Urinary bladder (tissue), 4 donors: ENCODE data around the gene EOLA2. TPM values are rescaled to one million over a fixed set of nuclear protein-coding genes. Genes with fewer than 3 reads are reported as not detected.
"Not testable (repeated sequence)": the region's sequence is repeated elsewhere in the genome, so short reads cannot be mapped to it uniquely, and the experiment has no call there.

Source experiments
- DNase-seq: peaks from one replicate; pipeline ENCODE4 v3.0.0-alpha.2; 2015; ENCODE audit errors: extremely low spot score
- H3K27ac ChIP-seq: one replicate; pipeline ENCODE4 v1.5.1; 2013; ENCODE audit warnings: low read depth, mild to moderate bottlenecking, moderate library complexity
- H3K36me3 ChIP-seq: one replicate; pipeline ENCODE4 v1.6.1; 2013; ENCODE audit warnings: mild to moderate bottlenecking, moderate library complexity; ENCODE audit not compliant: insufficient read depth
- H3K4me1 ChIP-seq: one replicate; pipeline ENCODE4 v1.6.1; 2013; ENCODE audit warnings: mild to moderate bottlenecking, moderate library complexity; ENCODE audit not compliant: insufficient read depth
- H3K4me3 ChIP-seq: one replicate; pipeline ENCODE4 v1.5.1; 2013; ENCODE audit warnings: low read depth, low read length
- WGBS: extraction: QIAGEN DNeasy Blood & Tissue Kit; methylation state at CpG from one replicate; pipeline ENCODE4 v1.1.7; 2013; 5-methylcytosine and 5-hydroxymethylcytosine counted together
- polyA plus RNA-seq: library from polyadenylated mRNA; stranded (reverse); fragments of 200-250 nt; gene quantifications from one replicate; pipeline ENCODE4 v1.2.3, GENCODE V29; 2013
- total RNA-seq: library from RNA; depleted of rRNA; stranded (reverse); fragments of >200 nt; gene quantifications from one replicate; pipeline ENCODE4 v1.2.3, GENCODE V29; 2014
- donor health status: healthy with polysubstance abuse.
- donor health status: healthy.

Gene EOLA2
- 11.2 TPM for total RNA-seq
- polyA plus RNA-seq: 30.1 TPM

DNA sequence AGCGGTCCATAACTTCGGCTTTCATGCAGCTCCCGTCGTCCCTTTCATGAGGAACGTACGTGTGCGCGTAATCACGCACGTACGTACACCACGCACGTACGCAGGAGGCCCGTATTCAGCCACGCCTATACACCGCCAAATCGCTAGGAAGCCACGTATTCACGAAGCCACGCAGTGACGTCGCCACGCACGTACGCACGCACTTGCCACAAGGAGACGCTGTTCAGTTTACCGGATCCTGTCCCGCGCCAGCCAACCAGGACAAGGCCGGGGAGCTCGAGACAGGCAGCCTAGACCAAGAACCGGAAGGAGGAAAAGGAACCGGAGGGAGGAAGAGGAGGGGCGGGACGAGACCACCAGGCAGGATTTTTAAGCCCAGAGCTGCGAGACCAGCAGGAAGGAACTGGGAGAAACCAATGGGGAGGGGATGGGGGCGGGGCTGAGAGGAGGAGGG, at the start of gene EOLA2:
TSS of gene EOLA2 (minus strand) at position 65 of the 454 bp plus-strand sequence. CDS start 4,617 bp downstream, outside the sequence.
- Histone ChIP-seq H3K4me3 (peak within 1 kb of the TSS; percentile 71), H3K4me1 (no peaks in the 10 kb centered on the region), H3K27ac (peak within 1 kb of the TSS; percentile 86), H3K36me3 (no peaks in the 10 kb centered on the region)
- peak; percentile 94 for DNase-seq
- 1% methylated on average over 39 of the region's 39 CpGs for WGBS

DNA sequence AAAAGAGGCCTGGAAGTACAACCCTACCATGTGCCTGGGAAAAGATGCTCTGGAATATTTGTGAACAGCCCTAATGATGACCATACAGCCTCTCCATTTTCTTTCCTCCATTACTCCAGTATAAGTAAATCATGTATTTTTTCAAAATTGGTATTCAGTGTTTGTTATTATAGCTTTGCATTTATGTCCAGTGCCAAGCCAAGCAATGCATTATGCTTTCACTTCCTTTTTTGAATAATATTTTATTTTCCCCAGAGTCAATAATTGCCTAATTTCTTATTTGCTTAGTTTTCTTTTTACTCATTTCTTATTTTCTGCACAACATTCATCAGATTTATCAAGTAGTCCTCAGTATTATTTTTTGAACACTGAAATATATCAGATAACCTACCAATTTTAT, 49.3 kb upstream of the EOLA2 start:
- Histone ChIP-seq H3K4me1 (no peaks in the 10 kb centered on the region), H3K36me3 (no peaks in the 10 kb centered on the region), H3K4me3 (no peak overlapping the region), H3K27ac (no peak overlapping the region)
- DNase-seq: no peak

DNA sequence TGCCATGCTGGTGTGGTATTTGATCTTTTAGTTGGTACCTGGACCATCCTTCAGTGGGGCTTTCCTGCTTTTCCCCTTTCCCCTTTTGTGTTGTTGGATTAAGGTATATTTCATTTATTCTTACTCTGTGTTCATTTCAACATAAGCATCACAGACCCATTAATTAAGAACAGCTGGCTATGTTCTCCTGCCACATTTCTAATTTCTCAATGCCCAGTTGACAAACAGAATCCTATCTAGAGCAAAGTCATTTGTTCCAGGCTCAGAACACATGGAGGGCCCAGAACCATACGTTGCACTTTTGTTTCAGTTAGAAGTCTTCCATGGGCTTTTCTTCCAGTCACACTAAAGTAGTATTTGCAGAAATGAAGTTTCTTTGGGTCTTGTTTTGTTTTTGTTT, 46.1 kb upstream of the EOLA2 start:
- no peak overlapping the region for H3K27ac ChIP-seq
- DNase-seq: no peak
- WGBS: 91% methylated on average over 1 of the region's 1 CpG
- no peaks in the 10 kb centered on the region for H3K36me3 ChIP-seq
- no peak overlapping the region for H3K4me3 ChIP-seq
- H3K4me1 ChIP-seq: no peaks in the 10 kb centered on the region

DNA sequence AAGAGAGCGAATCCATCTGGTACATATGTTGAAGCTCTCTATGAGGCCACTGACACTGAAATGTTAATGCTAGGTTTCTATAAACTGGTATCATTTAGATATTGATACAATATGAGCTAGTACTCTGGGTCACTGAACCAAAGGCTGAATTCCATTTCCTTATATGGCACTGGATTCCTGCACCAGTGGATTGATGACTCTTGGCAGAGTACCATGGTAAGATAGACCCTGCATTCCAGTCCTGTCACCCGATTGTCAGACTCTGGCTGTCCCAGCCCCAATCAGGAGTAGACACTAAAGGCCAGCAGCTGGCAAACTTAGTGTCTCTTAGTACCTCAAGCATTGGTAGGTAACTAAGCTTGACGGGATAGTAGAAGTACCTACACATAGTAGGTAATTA, 44.0 kb upstream of the EOLA2 start:
- WGBS: 60% methylated on average over 3 of the region's 3 CpGs
- no peak overlapping the region for H3K27ac ChIP-seq
- no peak overlapping the region for H3K4me3 ChIP-seq
- DNase-seq: no peak
- no peaks in the 10 kb centered on the region for H3K4me1 ChIP-seq
- H3K36me3 ChIP-seq: no peaks in the 10 kb centered on the region

DNA sequence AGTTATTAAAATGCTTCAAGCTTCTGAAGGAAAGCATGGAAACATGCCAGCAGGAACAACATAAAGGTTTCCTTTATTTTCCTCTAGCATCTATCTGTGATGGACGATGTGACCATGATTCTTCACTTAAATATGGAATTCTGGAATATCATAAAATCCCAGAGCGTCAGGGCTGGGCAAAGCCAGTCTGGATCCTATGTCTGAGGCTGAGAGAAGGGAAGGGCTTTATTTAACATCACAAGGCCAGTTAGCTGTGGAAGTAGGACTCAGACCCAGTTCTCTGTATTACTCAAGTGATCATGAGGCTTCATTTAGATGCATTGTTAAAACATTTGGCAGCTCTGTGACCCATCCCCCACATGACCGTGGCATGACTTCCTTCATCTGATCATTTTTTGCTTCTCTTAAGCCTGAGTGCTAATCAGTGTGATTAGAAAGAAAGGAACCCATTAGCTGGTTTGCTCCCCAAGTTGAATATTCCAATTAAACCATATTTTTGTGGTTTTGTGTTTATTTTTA, 40.9 kb upstream of the EOLA2 start:
- no peaks in the 10 kb centered on the region for H3K36me3 ChIP-seq
- H3K4me3 ChIP-seq: no peak overlapping the region
- DNase-seq: no peak
- no peaks in the 10 kb centered on the region for H3K4me1 ChIP-seq
- WGBS: 87% methylated on average over 3 of the region's 3 CpGs
- no peak overlapping the region for H3K27ac ChIP-seq

DNA sequence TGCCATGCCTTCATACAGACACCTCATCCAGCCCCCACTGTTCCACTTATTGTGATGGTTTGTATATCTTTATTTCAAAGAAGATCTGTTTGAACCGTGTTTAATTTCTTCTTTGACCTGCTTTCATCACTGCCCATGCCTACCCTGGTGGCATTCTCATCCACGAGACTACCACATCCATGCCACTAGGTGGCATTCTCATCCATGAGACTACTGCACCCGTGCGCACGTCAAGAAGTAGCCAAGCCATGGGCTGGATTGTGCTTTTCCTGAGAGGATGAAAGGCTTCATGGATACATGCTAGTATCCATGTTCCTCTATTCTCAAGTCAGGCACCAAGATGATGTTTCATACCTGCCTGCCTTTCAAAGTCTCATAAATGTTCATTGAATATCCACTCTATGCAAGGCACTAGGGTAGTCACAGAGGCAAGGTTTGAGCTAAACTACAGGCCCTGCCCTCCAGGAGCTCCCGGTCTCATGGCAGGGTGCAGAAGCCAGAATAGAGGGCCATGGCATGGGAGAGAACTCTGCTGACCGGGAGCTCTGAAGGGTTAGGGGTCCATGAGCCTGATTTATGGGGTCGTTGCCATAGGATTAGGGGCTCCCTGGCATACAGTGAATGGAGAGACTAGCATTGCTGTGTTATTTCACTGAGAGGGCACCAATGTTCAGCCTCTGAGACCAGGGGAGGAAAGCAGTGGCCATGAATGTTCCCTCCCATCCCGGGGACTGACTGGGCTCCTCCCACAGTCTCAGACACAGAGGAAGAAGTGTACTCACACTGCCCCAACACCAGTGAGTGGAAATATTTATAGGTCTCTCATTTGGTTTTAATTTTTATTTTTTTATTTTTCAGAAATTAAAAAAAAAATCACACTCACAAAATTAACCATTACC, 24.8 kb upstream of the EOLA2 start:
- no peaks in the 10 kb centered on the region for H3K36me3 ChIP-seq
- 40% methylated on average over 9 of the region's 9 CpGs for WGBS
- H3K4me1 ChIP-seq: no peaks in the 10 kb centered on the region
- no peak overlapping the region for H3K27ac ChIP-seq
- no peak for DNase-seq
- no peak overlapping the region for H3K4me3 ChIP-seq

DNA sequence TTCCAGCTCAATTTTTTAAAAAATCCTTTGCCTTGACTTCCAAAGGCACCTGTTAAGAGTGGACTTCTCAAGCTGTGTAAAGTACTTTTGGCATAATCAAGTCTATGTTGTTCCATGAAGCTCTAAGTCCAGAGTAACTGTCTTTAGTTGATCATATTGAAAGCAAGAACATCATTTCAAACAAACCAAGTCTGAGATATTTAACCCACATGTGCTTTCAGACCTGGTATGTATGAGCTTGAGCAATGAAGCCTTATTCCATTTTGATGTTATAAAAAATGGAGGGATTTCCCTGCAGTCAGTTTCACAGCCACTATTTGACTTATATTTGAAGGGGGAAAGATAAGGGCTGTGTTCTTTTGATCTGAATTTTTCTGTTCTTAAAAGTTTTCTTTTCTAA, 23.7 kb upstream of the EOLA2 start:
- Histone ChIP-seq H3K27ac (no peak overlapping the region), H3K4me1 (no peaks in the 10 kb centered on the region), H3K4me3 (no peak overlapping the region), H3K36me3 (no peaks in the 10 kb centered on the region)
- DNase-seq: no peak

DNA sequence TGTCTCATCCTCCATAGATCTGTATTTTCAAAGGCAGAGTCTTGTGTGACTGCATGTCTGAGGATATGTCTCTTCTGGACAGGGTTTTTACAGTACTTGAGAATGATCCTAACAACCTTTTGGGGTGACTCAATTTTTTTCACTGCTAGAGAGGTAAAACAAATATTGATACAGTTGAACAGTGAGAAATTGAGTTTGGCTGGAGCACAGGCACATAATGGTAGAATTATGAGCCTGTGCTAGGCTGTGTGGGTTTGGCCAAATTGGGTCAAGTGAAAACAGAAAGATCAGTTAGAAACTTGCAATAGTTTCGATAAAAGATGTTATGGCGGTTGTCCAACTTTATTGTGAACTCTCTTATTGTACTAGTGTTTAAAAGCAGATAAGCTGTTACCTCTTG, 23.3 kb upstream of the EOLA2 start:
- WGBS: 90% methylated on average over 2 of the region's 2 CpGs
- H3K4me1 ChIP-seq: no peaks in the 10 kb centered on the region
- H3K4me3 ChIP-seq: no peak overlapping the region
- H3K36me3 ChIP-seq: no peaks in the 10 kb centered on the region
- DNase-seq: no peak
- H3K27ac ChIP-seq: no peak overlapping the region

DNA sequence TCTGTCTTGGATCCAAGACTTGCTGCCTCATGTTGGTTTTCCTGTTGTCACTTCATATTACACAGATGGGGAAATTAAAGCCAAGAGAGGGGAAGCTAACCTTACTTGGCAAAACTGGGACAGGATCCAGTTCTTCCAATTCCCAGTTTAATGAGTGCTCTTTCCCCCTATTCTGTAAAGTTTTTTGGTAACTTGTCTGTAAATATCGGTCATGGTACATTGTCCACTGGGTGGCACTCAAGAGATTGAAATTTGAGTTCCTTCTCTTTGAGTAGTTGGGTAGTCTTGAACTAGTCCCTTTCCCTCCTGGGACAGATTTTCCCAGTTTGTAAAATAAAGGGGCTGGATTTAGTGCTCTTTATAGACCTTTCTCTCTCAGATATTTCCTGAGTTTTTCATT, 12.4 kb upstream of the EOLA2 start:
- H3K27ac ChIP-seq: no peak overlapping the region
- H3K36me3 ChIP-seq: peaks cover 2% of the 10 kb centered on the region
- H3K4me1 ChIP-seq: no peaks in the 10 kb centered on the region
- DNase-seq: no peak
- 8% methylated on average over 1 of the region's 1 CpG for WGBS
- H3K4me3 ChIP-seq: no peak overlapping the region

DNA sequence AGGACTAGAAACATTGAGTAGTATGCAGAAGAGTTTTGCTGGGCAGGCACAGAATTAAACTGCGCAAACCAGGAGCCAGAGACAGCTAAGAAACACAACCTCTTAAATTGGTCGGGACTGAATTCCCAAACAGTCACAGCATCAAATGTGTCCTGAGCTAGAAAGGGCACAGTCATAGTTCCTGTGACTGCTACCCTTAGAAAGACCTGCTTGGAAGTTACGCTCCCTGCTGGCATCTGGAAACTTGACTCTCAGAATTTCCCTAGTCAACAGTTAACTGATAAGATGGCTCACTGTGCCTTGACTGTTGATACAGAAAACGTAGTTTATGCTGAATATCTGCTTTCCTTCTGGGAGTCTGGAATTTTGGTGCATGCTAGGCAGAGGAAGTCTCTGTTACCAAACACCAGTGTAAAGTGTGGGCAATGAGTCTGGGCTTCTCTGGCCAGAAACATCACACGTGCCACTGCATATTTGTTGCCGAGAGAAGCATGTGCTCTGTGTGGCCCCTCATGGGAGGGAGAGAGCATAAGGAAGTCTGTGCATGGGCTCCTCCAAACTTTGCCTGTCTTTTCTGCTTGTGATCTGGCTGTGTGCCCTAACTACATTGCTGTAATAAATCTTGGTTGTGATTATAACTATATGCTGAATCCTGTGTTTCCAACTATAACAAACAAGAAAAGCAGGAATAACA, 11.6 kb upstream of the EOLA2 start:
- Histone ChIP-seq H3K27ac (no peak overlapping the region), H3K4me3 (no peak overlapping the region), H3K4me1 (no peaks in the 10 kb centered on the region), H3K36me3 (peaks cover 2% of the 10 kb centered on the region)
- 47% methylated on average over 6 of the region's 6 CpGs for WGBS
- DNase-seq: no peak

DNA sequence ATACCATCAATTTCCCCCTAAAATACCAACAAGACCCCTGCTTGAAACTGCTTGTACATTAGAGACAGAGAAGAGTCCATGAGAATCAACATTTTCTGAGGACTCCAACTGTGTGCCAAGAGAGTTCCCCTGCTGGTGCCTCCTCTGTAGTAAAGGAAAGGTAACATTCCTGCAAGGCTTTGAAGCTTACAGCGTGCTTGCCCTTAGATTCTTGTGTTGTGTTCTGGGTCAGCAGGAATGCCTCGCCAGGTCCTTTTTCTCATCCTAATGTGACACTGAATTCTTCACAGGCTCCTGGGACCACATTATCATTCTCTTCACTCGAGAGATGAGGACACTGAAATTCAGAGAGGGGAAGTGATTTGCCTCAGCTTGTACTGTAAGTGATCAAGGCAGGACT, 9.7 kb upstream of the EOLA2 start:
- H3K27ac ChIP-seq: no peak overlapping the region
- no peaks in the 10 kb centered on the region for H3K4me1 ChIP-seq
- no peak overlapping the region for H3K4me3 ChIP-seq
- 51% methylated on average over 3 of the region's 3 CpGs for WGBS
- H3K36me3 ChIP-seq: peaks cover 2% of the 10 kb centered on the region
- no peak for DNase-seq

DNA sequence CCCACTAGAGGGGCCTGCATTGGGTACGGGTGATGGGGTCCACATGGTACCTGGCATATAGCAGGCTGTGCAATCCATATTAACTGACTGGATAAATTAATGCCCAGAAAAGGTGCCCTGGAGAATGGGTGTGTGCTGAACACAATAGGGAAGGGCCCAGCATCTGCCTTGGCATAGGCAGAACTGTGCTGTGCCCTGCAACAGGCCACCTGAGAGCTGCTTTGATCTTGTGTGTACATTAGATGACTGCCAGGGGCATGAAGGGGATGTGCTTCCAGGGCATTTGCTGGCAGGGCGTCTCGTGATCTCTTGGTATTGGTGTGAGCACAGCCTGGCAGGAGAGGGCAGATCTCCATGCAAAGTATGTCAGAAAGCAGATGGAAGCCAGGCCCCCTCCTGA, 8.6 kb upstream of the EOLA2 start:
- not testable (repeated sequence) for H3K4me1 ChIP-seq, DNase-seq, H3K36me3 ChIP-seq, H3K27ac ChIP-seq, H3K4me3 ChIP-seq
- WGBS: no CpG with 5 or more reads among the region's 3 CpGs

DNA sequence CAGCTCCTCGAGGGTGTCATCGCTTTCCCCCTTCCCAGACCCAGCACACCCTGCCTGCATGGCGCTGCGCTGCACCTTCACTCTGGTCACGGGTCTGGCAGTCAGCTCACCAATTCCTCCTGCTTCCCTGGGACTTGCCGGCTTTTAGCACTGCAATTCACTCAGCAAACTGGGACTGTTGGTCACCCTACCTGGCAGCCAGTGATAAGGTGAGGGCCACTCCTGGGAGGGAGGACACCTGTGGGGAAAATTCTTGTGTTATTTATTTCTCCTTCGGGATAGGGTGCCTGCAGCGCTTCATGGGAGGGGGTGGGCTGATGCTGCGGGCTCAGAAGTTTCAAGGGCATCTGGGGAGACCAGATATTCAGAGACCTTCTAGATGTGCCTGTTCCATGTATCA, 7.5 kb upstream of the EOLA2 start:
- DNase-seq, H3K4me3 ChIP-seq, H3K27ac ChIP-seq, H3K36me3 ChIP-seq, H3K4me1 ChIP-seq: not testable (repeated sequence)
- 90% methylated on average over 7 of the region's 9 CpGs for WGBS

DNA sequence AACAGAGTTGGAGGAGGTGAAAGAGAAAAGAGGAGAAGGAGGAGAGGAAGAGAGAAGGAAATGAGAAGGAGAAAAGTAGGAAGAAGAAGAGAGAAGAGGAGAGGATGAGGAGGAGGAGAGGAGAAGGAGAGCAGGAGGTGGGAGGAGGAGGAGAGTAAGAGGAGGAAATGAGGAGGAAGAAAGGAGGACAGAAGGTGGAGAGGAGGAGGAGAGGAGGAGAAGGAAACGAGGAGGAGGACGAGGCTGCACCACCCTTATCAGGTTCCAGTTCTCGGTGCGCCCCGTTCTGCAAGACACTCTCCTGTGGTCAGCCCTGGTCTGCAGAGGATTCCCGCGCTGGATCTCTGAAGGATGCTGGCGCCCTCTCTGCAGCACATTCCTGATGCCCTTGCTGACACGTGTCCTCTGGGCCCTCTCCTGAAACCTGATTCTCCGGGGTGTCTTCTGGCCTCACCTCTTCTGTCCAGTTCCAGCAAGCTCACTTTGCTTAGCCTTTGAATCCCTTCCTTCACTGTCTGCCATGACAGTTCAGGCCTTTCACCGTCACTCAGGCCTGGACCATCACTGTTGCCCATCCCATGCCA, 6.9 kb upstream of the EOLA2 start:
- 86% methylated on average over 11 of the region's 11 CpGs for WGBS
- H3K4me3 ChIP-seq: not testable (repeated sequence)

More for the DNA sequence above, 6.9 kb upstream of the EOLA2 start:
- not testable (repeated sequence) for DNase-seq, H3K27ac ChIP-seq, H3K4me1 ChIP-seq, H3K36me3 ChIP-seq
